ENCODE data around the gene GDI2.
"Not testable (repeated sequence)": the region's sequence is repeated elsewhere in the genome, so short reads cannot be mapped to it uniquely, and the experiment has no call there.

GRCh38 chr10:5777758-5778157 is 35.5 kb downstream of the GDI2 start:
- TF ChIP-seq CTCF (IDR thresholded peaks at IDR 0.05; ENCODE audit: low read depth, low read length); EZH2phosphoT487 (IDR thresholded peaks at IDR 0.05; ENCODE audit: low read depth): not testable (repeated sequence)
